ENCODE measurements around the gene GOT1.

Gene GOT1

GRCh38 chr10:99459217-99459616 lies 28.8 kb upstream of the GOT1 start:
- H3K4me3 ChIP-seq (ENCODE audit: low read length) = no peak overlapping the region
- no peak for DNase-seq (ENCODE audit: low read depth)
- TF ChIP-seq CTCF (conservative IDR thresholded peaks at IDR 0.05; ENCODE audit: low read depth, low read length) = no peak

GRCh38 chr10:99457813-99458212 lies 27.4 kb upstream of the GOT1 start:
- no peak for TF ChIP-seq CTCF (conservative IDR thresholded peaks at IDR 0.05; ENCODE audit: low read depth, low read length)
- no peak overlapping the region for H3K4me3 ChIP-seq (ENCODE audit: low read length)
- DNase-seq (ENCODE audit: low read depth) = no peak

DNA sequence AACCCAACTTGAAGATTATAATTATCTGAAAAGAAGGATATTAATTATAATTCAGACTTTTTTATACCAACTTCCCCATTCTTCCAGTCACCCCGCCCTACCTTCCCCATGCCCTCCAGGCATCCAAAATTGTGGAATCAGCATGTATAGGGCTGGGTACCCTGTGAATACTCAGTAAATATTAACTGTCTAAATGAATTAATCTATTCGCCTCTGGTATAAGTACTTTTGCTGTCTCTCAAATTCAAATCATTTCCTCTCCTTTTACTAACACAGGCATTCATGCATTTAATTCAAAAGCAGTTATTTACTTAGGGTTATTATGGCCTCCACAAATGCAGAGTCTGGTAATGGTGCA lies 26.5 kb upstream of the GOT1 start:
- no peak for DNase-seq (ENCODE audit: low read depth)
- TF ChIP-seq CTCF (conservative IDR thresholded peaks at IDR 0.05; ENCODE audit: low read depth, low read length) = no peak
- H3K4me3 ChIP-seq (ENCODE audit: low read length) = no peak overlapping the region

- DNase-seq (ENCODE audit: low read depth) = no peak
- no peak for TF ChIP-seq CTCF (conservative IDR thresholded peaks at IDR 0.05; ENCODE audit: low read depth, low read length)
- H3K4me3 ChIP-seq (ENCODE audit: low read length) = no peak overlapping the region
Observed at GRCh38 chr10:99456207-99456930, 25.9 kb upstream of the GOT1 start.

DNA sequence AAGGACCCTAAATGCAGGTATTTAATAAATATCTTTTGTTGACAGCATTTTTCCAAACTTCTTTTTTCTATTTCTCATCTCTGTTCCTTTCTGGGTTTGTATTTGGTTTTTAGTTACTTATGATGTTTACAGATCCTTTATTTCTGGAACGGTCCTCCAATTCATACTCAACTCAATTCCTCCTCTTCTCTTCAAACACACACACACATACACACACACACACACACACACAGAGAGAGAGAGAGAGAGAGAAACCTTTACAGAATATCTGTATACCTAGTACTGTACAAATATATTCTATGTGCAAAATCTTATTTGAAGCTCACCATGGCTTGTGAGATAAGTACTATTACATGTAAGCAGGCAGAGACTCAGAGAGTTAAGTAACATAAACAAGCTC lies 21.6 kb upstream of the GOT1 start:
- no peak overlapping the region for H3K4me3 ChIP-seq (ENCODE audit: low read length)
- TF ChIP-seq CTCF (conservative IDR thresholded peaks at IDR 0.05; ENCODE audit: low read depth, low read length) = no peak
- DNase-seq (ENCODE audit: low read depth) = no peak

DNA sequence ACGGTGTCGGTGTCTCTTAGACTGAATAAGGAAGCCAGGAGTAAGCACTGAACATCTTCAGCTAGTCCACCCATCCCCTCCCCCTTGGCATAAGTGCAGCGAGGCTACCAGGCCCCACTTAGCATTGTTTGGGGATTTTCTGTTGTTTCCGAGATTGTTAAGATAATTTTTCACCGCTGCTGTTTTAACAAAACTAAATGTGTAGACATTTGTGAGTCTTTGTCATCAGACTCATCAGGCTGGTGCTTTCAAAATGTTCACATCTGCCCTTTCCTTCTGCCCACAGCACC lies 21.0 kb upstream of the GOT1 start:
- no peak for TF ChIP-seq CTCF (conservative IDR thresholded peaks at IDR 0.05; ENCODE audit: low read depth, low read length)
- no peak for DNase-seq (ENCODE audit: low read depth)
- no peak overlapping the region for H3K4me3 ChIP-seq (ENCODE audit: low read length)

DNA sequence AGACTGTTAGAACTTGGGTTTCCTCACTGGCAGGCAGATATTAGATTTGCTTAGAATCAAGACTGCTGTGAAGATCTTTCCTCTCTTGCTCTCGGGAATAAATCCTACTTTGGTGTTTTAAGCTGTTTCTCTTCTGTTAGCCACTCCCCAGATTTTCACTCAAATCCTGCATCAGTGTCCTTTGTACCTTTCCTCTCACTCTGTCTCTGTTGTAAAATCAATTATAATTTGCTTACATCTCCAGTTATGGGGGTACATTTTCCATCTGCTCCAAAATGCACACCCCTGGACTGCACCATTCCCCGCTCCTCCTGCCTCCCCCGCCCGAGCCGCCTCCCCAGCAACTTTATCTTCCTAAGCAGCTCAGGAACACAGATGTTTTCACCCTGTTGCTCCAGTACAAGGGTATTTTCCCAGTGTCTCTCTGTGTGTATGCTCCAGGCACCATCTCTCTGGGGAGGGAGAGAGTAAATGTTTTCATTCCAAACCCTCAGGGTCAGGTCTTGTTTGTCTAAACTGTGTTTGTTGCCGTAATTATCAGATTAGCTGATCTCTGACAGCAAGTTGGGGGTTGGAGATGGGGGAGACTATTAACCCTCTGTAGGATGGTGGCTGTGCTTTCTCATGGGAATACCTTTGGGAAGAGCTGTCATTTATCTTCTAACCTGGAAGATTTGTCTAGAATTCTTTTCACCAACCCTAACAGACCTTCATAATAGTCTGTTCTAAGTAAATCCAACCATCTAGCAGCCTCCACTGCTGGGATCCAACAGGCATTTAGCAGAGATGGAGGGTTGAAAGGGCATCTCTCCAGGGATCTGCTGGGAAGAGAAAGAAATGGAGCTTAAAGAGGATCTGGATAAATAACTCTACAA lies 20.4 kb upstream of the GOT1 start:
- no peak overlapping the region for H3K4me3 ChIP-seq (ENCODE audit: low read length)
- DNase-seq (ENCODE audit: low read depth) = no peak
- no peak for TF ChIP-seq CTCF (conservative IDR thresholded peaks at IDR 0.05; ENCODE audit: low read depth, low read length)
